G401.6 (cell line): Measurements from ENCODE around the gene ABCA12.
"Not testable (repeated sequence)": the region's sequence is repeated elsewhere in the genome, so short reads cannot be mapped to it uniquely, and the experiment has no call there.

Experiments
- FAIRE-seq: peaks from 2 replicates; lab custom pipeline; 2012; peaks lifted over from hg19 to GRCh38; lab: Jason Lieb, UNC

Gene ABCA12, protein sequence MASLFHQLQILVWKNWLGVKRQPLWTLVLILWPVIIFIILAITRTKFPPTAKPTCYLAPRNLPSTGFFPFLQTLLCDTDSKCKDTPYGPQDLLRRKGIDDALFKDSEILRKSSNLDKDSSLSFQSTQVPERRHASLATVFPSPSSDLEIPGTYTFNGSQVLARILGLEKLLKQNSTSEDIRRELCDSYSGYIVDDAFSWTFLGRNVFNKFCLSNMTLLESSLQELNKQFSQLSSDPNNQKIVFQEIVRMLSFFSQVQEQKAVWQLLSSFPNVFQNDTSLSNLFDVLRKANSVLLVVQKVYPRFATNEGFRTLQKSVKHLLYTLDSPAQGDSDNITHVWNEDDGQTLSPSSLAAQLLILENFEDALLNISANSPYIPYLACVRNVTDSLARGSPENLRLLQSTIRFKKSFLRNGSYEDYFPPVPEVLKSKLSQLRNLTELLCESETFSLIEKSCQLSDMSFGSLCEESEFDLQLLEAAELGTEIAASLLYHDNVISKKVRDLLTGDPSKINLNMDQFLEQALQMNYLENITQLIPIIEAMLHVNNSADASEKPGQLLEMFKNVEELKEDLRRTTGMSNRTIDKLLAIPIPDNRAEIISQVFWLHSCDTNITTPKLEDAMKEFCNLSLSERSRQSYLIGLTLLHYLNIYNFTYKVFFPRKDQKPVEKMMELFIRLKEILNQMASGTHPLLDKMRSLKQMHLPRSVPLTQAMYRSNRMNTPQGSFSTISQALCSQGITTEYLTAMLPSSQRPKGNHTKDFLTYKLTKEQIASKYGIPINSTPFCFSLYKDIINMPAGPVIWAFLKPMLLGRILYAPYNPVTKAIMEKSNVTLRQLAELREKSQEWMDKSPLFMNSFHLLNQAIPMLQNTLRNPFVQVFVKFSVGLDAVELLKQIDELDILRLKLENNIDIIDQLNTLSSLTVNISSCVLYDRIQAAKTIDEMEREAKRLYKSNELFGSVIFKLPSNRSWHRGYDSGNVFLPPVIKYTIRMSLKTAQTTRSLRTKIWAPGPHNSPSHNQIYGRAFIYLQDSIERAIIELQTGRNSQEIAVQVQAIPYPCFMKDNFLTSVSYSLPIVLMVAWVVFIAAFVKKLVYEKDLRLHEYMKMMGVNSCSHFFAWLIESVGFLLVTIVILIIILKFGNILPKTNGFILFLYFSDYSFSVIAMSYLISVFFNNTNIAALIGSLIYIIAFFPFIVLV (N-terminal part only)

DNA sequence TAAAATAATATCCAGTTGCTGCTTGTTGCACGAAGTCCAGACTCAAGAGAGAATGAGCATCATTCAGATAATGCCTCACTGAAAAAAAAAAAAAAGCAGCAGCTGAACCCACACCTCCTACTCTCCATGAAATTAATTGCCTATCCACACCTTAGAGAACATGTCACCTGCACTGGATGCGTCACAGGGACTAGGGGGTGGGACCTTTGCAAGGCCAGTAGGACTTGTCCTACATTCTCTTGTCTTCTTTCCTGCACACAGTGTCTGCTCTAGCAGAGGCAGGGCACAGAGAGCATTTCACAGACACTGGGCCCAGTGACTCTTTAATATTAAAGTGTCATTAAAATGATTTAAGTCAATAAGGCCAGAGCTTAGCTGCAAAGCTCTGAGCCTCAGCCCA lies at the start of gene ABCA12:
Gene ABCA12 (minus strand): TSS at position 148 of the 400 bp plus-strand sequence. CDS start 418 bp downstream, outside the sequence.
- FAIRE-seq = no peak

DNA sequence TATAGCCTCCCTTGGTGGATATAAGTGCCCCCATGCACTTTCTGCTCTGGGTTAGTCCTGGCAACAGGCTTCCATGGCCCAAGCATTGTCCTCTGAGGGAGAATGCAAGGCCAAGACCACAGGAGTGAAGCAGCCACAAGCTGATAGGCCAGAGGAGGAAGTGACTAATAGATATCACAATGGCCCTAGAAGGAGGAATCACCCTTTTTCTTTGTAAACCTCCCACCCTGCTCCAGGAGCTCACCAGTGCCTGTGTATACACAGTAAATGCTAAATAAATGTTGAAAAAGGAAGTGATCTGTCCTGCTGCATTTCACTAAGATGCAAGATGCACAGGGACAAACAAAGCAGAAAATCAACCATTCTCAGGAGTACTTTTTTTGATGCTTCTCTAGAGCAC lies 49.7 kb upstream of the ABCA12 start:
- FAIRE-seq = no peak

DNA sequence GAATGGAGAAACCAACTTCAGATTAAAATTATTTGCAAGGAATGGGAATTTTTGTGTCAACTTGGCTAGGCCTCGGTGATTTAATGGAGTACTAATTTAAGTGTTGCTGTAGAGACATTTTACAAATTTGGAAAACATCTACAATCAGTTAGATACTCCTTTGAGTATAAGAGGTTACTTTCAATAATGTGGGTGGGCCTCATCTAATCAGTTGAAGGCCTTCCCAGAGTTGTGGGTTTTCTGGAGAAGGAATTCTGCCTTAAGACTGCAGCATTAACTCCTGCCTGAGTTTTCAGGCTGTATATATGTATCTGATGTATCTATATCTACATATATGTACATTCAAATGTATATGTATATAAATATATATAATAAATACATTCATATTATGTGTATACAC lies 47.6 kb upstream of the ABCA12 start:
- FAIRE-seq = no peak

DNA sequence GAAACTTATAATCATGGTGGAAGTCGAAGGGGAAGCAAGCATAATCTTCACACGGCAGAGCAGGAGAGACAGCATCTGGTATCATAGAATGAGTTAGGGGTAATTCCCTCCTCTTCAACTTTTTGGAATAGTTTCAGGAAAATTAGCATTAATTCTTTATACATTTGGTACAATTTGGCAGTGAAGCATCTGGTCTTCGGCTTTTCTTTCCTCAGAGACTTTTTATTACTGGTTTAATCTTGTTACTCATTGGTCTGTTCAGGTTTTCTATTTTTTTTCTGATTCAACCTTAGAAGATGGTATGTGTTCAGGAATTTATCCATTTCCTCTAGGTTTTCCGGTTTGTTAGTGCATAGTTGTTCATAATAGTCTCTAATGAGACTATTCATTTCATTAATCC lies 39.7 kb upstream of the ABCA12 start:
- FAIRE-seq = no peak

DNA sequence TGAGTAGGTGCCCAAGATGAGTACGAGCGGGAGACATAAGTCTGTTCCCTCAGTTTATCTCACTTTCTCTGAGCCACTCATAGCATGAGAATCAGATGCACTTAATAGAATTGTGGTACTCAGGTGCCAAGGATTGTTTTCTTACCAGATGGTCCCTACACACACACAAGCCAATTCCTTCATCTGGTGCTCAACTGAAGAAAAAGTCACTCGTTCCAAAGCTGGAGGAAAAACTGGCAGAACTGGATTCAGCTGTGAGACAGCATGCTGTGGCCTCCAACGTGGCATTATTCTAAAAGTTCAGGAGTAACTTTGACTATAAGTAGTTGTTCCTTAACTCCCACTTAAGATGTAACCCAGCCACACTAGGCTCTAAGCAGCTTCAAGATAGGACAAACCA lies 33.4 kb upstream of the ABCA12 start:
- FAIRE-seq = no peak

DNA sequence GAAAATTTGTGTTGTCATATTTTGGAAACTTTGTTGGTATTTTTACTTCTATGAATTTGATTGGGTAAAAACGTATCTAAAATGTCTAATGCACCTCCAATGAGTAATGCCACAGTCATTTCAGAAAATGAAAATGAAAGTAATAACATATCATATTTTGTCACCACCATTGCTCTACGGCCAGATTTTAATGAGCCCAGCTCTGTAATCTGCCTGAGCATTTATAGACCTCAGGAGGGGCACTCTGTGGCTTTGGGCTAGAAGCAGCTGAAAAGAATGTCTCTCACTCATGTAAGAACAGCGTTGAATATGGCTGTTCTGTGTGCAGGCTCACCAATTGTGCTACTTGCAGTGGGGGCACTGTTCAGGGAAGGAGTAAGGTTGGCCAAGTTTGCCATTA lies 32.7 kb upstream of the ABCA12 start:
- no peak for FAIRE-seq

DNA sequence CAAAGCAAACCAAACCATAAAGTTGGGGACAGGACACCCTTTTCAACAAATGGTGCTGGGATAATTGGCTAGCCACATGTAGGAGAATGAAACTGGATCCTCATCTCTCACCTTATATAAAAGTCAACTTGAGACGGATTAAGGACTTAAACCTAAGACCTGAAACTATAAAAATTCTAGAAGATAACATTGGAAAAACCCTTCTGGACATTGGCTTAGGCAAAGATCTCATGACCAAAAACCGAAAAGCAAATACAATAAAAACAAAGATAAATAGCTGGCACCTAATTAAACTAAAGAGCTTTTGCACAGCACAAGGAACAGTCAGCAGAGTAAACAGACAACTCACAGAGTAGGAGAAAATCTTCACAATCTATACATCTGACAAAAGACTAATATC lies 28.1 kb upstream of the ABCA12 start:
- not testable (repeated sequence) for FAIRE-seq

DNA sequence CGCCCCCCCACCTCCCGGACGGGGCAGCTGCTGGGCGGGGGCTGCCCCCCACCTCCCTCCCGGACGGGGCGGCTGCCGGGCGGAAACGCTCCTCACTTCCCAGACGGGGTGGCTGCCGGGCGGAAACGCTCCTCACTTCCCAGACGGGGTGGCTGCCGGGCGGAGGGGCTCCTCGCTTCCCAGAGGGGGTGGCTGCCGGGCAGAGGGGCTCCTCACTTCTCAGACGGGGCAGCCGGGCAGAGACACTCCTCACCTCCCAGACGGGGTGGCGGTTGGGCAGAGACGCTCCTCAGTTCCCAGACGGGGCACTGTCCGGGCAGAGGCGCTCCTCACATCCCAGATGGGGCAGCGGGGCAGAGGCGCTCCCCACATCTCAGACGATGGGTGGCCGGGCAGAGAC lies 24.9 kb upstream of the ABCA12 start:
- not testable (repeated sequence) for FAIRE-seq

DNA sequence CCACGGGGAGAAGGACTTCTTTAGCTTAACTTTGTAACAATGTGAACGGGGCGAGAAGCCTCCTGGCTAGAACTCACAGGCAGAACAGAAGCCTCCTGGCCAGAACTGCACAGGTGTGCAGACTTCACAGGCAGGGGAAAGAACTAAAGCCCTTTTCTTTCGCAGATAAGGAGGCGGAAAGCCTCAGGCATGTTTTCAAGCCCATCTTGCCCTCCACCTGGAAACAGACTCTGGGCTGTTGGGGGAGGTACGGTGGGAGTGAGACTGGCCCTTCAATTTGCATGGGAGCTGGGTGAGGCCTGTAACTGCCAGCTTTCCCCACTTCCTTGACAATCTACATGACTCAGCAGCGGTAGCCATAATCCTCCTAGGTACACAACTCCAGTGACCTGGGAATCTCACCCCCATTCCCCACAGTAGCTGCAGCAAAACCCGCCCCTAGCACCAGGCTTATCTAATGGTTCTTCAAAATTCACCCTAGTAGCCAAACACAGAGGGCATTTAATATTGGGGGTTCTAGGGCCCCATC lies 22.9 kb upstream of the ABCA12 start:
- FAIRE-seq = no peak

DNA sequence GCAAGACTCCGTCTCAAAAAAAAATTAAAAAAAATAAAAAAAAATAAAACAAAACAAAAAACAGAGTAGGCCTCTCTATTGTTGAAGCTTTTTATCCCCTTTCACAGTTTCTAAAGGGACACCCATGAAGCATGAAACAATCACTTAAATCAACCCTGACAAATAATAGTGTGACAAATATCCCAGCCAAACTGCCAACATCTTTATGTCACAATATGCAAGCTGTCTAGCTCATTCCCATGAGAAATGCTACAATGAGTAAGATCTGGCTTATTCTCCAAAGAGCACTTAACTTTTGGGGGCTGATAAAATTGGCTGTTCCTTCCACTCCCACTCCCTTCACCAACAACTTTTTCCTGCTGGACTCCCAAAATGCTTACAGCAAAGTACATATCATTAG lies 21.7 kb upstream of the ABCA12 start:
- FAIRE-seq = no peak

DNA sequence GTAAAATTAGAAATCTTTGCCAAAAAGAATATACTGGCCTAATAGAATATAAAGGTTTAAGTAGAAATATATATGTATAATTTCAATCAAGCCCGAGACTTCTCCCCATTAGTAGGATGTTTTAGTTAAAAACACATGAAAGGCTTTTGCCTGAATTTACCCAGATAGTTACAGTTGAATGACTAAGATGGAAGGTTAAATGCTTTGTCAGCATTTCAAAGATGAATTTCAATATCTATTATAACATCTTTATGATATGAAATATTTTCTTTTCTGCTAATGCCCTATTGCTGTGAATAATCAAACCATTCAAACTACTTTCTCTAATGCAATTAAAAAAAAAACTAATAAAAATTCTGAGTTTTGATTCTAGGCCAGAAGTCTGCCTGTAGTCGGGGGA lies 18.0 kb upstream of the ABCA12 start:
- no peak for FAIRE-seq

DNA sequence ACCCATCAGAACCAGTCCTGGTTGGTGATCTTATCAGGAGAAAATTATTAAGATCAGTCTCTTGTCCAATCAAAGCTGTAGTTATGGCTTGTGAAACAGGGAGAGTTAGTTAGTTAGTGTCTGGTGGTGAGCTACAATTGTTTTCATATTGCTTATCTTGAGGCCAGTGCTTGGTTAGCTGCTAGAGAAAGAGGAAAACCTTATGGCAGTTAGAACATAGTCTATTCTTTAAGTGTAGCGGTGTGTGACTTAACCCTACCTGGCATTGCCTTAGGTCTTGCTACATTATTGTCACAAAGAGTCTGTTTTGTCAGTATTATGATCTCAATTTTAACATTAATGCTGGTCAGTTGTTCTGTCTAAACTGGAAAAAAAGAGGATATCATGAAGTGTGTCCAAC lies 11.5 kb upstream of the ABCA12 start:
- FAIRE-seq = no peak

DNA sequence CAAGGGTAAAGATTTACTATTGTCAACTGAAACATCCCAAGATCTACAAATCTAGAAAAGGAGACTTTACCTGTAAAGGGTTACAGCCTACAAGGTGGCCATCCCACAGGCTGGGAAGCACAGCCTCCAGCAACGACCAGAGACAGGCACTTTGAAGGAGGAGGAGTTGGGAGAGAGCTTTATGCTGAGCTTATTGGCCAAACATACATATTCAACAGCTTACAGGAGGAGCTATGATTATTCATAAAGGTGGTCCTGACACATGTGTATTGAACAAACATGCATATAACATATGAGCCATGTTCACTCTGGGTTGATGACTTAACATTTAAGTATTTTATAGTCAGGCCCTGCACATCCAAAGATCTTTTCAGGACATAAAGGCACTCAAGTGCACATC lies 11.1 kb upstream of the ABCA12 start:
- no peak for FAIRE-seq

DNA sequence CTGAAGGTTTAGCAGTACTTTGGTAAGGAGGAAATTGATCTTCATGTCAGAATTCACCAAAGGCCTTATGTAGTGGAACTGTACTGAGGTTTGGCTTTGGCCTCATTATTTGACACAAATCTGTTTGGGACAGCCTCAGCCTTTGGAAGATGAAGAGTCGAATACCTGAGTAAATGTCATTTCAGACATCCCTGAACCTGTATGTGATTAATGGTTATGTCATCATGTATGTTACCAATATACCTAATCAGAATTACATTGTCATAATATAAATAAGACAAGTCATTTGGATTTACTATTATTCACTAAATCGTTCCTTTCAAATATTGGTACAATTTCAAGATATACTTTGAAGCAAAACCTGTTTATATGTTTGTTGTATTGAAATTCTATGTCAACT lies 10.6 kb upstream of the ABCA12 start:
- FAIRE-seq = no peak

DNA sequence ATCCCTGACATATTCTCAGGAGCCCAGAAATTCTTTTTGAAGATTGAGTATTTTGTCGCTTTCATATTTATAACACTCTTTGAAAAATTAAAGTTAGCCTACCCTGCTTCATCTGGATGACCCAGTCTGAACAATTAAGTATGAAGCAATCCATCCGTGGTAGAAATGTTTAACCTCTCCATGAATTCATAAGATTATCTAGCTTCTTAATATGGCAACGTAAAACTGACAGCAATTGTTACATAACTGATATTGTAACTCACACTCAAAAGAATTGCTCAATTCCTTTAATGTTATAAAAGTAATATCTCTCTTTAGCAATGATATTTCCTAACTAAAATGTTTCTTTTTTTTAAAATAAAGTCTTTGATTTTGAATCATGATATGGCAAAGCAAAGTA lies 7.2 kb upstream of the ABCA12 start:
- FAIRE-seq = no peak

DNA sequence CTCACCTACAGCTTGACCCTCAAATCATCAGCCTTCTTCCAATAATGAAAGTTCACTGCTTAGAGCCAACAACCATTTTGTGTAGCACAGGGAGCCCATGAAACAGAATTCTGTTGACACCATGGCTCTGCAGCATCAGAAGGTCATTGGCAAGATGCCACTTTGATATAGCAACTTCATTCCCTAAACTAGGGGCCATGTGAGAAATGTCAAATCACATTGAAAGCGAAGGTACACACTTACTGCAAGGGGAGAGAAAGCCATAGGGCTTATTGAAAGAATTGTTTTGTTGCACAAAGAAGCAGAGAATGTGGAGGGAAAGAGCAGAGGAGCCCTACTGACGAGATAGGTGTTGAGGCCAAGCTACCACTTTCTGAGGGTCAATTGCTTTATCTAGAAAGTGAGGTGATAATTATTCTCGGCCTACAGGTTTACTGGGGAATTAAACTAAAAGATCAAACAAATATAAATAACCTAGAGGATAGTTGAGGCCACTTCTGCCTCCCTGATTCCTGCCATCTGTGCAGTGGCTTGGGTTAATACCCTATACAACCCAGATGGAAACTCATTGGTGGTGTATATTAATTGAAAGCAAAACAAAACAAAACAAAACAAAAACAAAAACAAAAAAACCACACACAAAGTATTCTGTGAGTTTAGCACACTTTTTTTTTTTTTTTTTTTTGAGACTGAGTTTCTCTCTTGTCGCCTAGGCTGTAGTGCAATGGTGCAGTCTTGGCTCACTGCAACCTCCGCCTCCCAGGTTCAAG lies 5.9 kb upstream of the ABCA12 start:
- no peak for FAIRE-seq

DNA sequence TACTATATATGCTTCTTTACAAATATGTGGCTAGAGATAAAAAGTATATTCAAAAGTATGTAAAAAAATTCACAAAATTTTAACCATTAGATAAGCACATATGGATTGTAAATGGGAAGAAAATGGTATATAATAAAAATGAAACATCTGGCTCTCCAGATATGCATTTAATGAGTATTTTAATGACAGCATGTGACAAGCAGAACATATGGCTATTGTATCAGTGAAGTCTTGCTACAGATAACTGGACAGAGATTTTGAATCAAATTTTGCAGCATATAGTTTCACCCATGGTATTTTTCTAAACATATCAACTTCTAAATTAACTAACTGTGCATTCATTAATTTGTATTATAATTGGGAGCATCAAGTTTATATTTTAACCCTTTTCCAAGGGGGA lies 5.0 kb upstream of the ABCA12 start:
- no peak for FAIRE-seq

DNA sequence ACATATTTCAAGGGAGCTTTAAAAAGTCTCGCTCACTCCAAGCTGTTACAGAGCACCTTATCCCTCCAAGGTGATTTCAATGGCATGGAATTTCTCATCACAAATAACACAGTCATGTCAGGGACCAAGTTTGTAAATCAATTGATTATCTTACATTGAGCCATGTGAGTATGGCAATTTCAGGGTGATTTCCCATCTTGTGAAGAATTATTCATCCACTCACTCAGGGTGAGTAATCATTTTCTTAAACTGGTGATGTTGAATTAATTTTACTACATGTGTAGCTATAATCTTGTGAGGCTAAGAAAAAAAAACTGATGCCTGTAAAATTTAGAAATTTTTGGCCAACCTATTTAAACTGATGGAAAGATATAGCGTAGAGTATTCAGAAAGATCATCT lies 3.3 kb upstream of the ABCA12 start:
- FAIRE-seq = no peak

DNA sequence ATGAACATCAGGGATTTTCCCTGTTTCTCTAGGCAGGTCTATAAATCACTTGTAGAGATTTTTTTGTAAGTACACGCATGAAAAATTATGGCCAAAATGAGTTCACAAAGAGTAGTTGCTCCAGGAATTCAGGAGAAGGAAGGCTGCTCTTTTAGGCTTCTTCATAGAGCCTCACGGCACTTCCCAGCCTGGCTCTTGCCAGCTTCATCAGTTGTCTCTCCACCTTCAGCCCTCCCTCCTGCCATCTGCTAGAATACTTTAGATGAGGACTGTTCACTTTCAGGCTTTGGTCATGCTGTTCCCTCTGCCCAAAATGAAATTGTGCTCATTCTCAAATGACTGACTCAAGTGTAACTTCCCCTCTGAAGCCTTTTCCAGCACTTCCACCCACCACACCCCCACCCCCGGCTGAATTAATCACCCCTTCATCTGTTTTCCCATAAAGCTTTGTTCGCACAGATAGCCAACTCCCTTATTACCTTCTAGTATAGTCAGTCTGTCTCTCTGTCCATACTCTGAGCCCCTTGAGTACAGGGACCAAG lies 1.8 kb upstream of the ABCA12 start:
- no peak for FAIRE-seq

DNA sequence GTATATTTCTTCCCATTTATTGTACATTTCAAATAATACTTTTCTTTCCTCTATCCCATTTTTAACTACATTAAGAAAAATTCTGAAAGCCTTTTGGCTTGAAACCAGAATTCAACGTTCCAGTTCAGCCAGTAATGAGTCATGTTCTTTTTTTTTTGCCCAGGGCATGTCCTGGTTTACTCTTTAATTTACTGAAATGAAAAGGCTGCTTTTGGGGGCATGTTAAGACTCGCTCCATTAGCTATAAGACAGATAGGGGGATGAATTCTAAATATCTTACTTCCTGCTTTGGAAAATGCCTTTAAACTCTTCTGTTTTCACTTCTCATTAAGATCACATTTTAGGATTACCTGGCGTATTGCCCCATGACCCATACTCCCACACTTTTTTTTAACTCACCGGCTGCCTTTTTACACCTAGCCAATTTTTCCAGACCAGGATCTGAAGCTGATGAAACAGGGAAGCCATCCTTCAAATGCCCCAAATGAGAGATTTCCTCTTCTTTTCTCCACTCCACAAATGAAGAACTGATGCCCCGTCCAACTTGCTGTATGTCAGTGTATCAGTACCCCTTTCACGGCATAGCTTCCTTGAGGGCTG lies 585 bp downstream of the ABCA12 start:
- no peak for FAIRE-seq

DNA sequence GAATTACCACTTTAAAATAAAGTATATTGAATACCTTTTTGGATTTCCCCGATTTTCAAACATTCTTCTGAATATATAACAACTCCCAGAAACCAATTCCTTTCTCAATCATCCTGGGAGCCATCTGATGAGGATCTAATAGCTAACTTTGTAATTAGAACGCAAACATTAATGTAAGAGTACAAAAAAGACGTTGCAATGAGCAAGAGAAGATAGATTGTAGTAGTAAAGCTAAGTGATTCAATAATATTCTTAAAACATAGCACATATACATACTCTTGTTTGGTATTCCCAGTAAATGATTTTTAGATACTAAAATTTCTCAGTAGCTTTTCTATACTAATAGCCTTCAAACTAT lies 1.1 kb downstream of the ABCA12 start:
- FAIRE-seq = no peak
